ENCODE measurements around the gene NME4. TPM values are rescaled to one million over a fixed set of nuclear protein-coding genes. Genes with fewer than 3 reads are reported as not detected.

Gene NME4
- total RNA-seq, 1 experiment from 2014 or later, result 88.2 TPM

DNA sequence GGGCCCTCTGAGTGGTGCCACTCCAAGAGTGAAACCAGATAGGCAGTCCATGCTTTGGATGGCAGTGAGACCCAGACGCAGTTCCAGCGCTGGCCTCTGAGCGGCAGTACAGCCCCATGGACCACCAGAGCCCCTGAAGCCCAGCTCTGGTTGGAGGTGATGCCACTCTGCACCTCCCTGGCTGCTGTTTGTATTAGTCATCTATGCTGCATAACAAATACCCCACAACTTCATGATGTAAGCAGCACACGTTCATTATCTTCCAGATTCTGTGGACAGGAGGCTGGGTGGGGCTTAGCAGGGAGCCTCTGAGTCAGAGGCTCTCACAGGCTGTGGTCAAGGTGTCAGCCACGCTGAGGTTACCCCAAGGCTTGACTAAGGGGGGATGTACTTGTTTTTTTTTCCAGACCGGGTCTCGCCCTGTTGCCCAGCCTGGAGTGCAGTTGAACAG, 5.1 kb upstream of the NME4 start:
- Mint-ChIP-seq H3K9me3 (ENCODE audit: low read depth, unreplicated experiment) (no peaks in the 10 kb centered on the region), H3K36me3 (ENCODE audit: insufficient read depth, unreplicated experiment) (peaks cover 26% of the 10 kb centered on the region), H3K4me1 (ENCODE audit: low read depth, unreplicated experiment) (no peaks in the 10 kb centered on the region), H3K4me3 (ENCODE audit: low read depth, unreplicated experiment) (no peak overlapping the region), H3K27ac (ENCODE audit: unreplicated experiment) (no peak overlapping the region), H3K27me3 (ENCODE audit: unreplicated experiment) (no peaks in the 10 kb centered on the region)
- TF ChIP-seq, protein P1, sequence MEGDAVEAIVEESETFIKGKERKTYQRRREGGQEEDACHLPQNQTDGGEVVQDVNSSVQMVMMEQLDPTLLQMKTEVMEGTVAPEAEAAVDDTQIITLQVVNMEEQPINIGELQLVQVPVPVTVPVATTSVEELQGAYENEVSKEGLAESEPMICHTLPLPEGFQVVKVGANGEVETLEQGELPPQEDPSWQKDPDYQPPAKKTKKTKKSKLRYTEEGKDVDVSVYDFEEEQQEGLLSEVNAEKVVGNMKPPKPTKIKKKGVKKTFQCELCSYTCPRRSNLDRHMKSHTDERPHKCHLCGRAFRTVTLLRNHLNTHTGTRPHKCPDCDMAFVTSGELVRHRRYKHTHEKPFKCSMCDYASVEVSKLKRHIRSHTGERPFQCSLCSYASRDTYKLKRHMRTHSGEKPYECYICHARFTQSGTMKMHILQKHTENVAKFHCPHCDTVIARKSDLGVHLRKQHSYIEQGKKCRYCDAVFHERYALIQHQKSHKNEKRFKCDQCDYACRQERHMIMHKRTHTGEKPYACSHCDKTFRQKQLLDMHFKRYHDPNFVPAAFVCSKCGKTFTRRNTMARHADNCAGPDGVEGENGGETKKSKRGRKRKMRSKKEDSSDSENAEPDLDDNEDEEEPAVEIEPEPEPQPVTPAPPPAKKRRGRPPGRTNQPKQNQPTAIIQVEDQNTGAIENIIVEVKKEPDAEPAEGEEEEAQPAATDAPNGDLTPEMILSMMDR (IDR thresholded peaks at IDR 0.05; ENCODE audit: unreplicated experiment), result peak; percentile 61
- CTCF ChIA-PET, result interaction anchor here (0.5 to 1.4 kb wide), 2 partner anchors 96 to 103 kb away, joined by 3 read pairs; no protein-coding TSS in a partner anchor
- intact Hi-C loops (cut with micrococcal nuclease; ENCODE audit: unreplicated experiment), result no loop called here
- no TSS peak for BruUV-seq (replicated peaks)
- DNase-seq, result peak; percentile 71

DNA sequence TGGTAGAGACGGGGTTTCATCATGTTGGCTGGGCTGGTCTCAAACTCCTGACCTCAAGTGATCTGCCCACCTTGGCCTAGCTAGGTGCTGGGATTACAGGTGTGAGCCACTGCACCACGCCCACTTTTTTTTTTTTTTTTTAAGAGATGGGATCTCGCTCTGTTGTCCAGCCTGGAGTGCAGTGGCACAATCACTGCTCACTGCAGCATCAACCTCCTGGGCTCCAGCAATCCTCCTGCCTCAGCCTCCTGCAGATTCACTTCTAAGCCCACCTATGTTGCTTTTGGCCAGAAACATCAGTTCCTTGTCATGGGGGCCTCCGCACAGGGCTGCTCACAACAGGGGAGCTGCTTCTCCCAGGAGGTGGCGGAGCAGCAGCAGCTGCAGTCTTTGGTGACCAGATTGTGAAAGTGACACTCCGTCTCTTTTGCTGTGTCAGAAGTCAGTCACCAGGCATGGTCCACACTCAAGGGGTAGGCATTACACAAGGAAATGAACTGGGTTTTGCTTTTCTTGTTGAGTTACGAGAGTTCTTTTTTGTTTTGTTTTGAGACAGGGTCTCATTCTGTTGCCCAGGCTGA, 4.5 kb upstream of the NME4 start:
- peaks cover 28% of the 10 kb centered on the region for H3K36me3 Mint-ChIP-seq (ENCODE audit: insufficient read depth, unreplicated experiment)
- CTCF ChIA-PET, result interaction anchor here (1.4 kb wide), 1 partner anchor 95 kb away, joined by 3 read pairs; no protein-coding TSS in a partner anchor
- H3K4me1 Mint-ChIP-seq (ENCODE audit: low read depth, unreplicated experiment), result no peaks in the 10 kb centered on the region
- no peak overlapping the region for H3K27ac Mint-ChIP-seq (ENCODE audit: unreplicated experiment)
- DNase-seq, result no peak
- intact Hi-C loops (cut with micrococcal nuclease; ENCODE audit: unreplicated experiment), result no loop called here
- BruUV-seq (replicated peaks), result no TSS peak
- TF ChIP-seq, protein P1 (IDR thresholded peaks at IDR 0.05; ENCODE audit: unreplicated experiment), result no peak
- no peak overlapping the region for H3K4me3 Mint-ChIP-seq (ENCODE audit: low read depth, unreplicated experiment)
- no peaks in the 10 kb centered on the region for H3K27me3 Mint-ChIP-seq (ENCODE audit: unreplicated experiment)
- H3K9me3 Mint-ChIP-seq (ENCODE audit: low read depth, unreplicated experiment), result no peaks in the 10 kb centered on the region

- TF ChIP-seq, protein P1 (IDR thresholded peaks at IDR 0.05; ENCODE audit: unreplicated experiment), result no peak
- H3K36me3 Mint-ChIP-seq (ENCODE audit: insufficient read depth, unreplicated experiment), result peaks cover 52% of the 10 kb centered on the region
- H3K4me1 Mint-ChIP-seq (ENCODE audit: low read depth, unreplicated experiment), result peaks cover 9% of the 10 kb centered on the region
- peak overlapping the region; percentile 74 for H3K27ac Mint-ChIP-seq (ENCODE audit: unreplicated experiment)
- no TSS peak for BruUV-seq (replicated peaks)
- peak overlapping the region; percentile 63 for H3K4me3 Mint-ChIP-seq (ENCODE audit: low read depth, unreplicated experiment)
- H3K27me3 Mint-ChIP-seq (ENCODE audit: unreplicated experiment), result no peaks in the 10 kb centered on the region
- CTCF ChIA-PET, result no interaction called here
- H3K9me3 Mint-ChIP-seq (ENCODE audit: low read depth, unreplicated experiment), result no peaks in the 10 kb centered on the region
- intact Hi-C loops (cut with micrococcal nuclease; ENCODE audit: unreplicated experiment), result loop anchor here (2.0 kb wide), 1 partner anchor 13 kb away; no protein-coding TSS in a partner anchor
- DNase-seq, result no peak
Observed at GRCh38 chr16:396199-396598, 800 bp upstream of the NME4 start.

GRCh38 chr16:396605-397004, 394 bp upstream of the NME4 start:
- Mint-ChIP-seq H3K4me3 (ENCODE audit: low read depth, unreplicated experiment) (peak overlapping the region; percentile 63), H3K36me3 (ENCODE audit: insufficient read depth, unreplicated experiment) (peaks cover 56% of the 10 kb centered on the region), H3K4me1 (ENCODE audit: low read depth, unreplicated experiment) (peaks cover 9% of the 10 kb centered on the region), H3K9me3 (ENCODE audit: low read depth, unreplicated experiment) (no peaks in the 10 kb centered on the region), H3K27ac (ENCODE audit: unreplicated experiment) (peak overlapping the region; percentile 74), H3K27me3 (ENCODE audit: unreplicated experiment) (no peaks in the 10 kb centered on the region)
- BruUV-seq (replicated peaks), result no TSS peak
- intact Hi-C loops (cut with micrococcal nuclease; ENCODE audit: unreplicated experiment), result loop anchor here (2.0 kb wide), 1 partner anchor 14 kb away; no protein-coding TSS in a partner anchor
- TF ChIP-seq, protein P1 (IDR thresholded peaks at IDR 0.05; ENCODE audit: unreplicated experiment), result no peak
- DNase-seq, result no peak
- CTCF ChIA-PET, result no interaction called here
